K562 (cell line): ENCODE measurements around the gene HYOU1. TPM values are rescaled to one million over a fixed set of nuclear protein-coding genes. Genes with fewer than 3 reads are reported as not detected.

Experiments used
- CREM ChIP-seq: IDR thresholded peaks from 2 replicates; pipeline ENCODE4 v1.6.1; 2014; ENCODE audit warnings: antibody characterized with exemption, low read depth
- CTCF ChIP-seq, 3 experiments: IDR thresholded peaks in 2 of 3; conservative IDR thresholded peaks in 1 of 3; 2 replicates each; pipeline ENCODE4 v1.5.1; 2011 to 2012; ENCODE audit warnings: low read length in 3 of 3, mild to moderate bottlenecking in 3 of 3, control low read depth in 2 of 3, improper control_type of control experiment in 1 of 3, inconsistent platforms in 1 of 3, low read depth in 1 of 3, mixed read lengths in 1 of 3, moderate library complexity in 1 of 3; ENCODE audit not compliant: insufficient read depth in 2 of 3
- GABPB1 ChIP-seq: sonication (generic); formaldehyde crosslinking; IDR thresholded peaks from 2 replicates; pipeline ENCODE4 v1.8.0; 2022; ENCODE audit warnings: mild to moderate bottlenecking, missing genetic modification reagents
- HCFC1 ChIP-seq: IDR thresholded peaks from 2 replicates; pipeline ENCODE4 v1.6.1; 2012; ENCODE audit warnings: low read depth, low read length, improper control_type of control experiment
- JUND ChIP-seq, 2 experiments: IDR thresholded peaks; 2 replicates in 1 of 2; 3 replicates in 1 of 2; pipeline ENCODE4 v1.6.1; 2011; ENCODE audit warnings: borderline replicate concordance in 2 of 2, low read depth in 2 of 2, low read length in 2 of 2, improper control_type of control experiment in 1 of 2, missing biosample characterization in 1 of 2, missing genetic modification characterization in 1 of 2, missing genetic modification reagents in 1 of 2
- MECOM ChIP-seq: fragments of 250-450 bp; sonication (Bioruptor Pico); IDR thresholded peaks from 2 replicates; pipeline ENCODE4 v1.8.0; 2022; ENCODE audit warnings: inconsistent platforms
- POLR2B ChIP-seq: fragments of 450-650 bp; IDR thresholded peaks from 2 replicates; pipeline ENCODE4 v1.6.1; 2018; ENCODE audit warnings: low read depth; ENCODE audit not compliant: partially characterized antibody
- SMAD4 ChIP-seq: fragments of 250-450 bp; sonication (Bioruptor Pico); conservative IDR thresholded peaks from 2 replicates; pipeline ENCODE4 v1.8.0; 2021; ENCODE audit warnings: inconsistent platforms, mild to moderate bottlenecking, moderate library complexity
- TAF7 ChIP-seq: fragments of 450-650 bp; IDR thresholded peaks from 2 replicates; pipeline ENCODE4 v1.6.1; 2016; ENCODE audit warnings: missing genetic modification characterization, missing compliant biosample characterization
- TCF3 ChIP-seq: sonication (generic); formaldehyde crosslinking; IDR thresholded peaks from 2 replicates; pipeline ENCODE4 v1.4.0; 2020; ENCODE audit warnings: mild to moderate bottlenecking, missing genetic modification reagents
- ZFP36 ChIP-seq: fragments of 150-350 bp; IDR thresholded peaks from 2 replicates; pipeline ENCODE4 v1.6.1; 2018; ENCODE audit warnings: low read length, low read depth; ENCODE audit not compliant: partially characterized antibody
- polyA plus RNA-seq, 8 experiments: library from polyadenylated mRNA; depleted of rRNA in 4 of 8; stranded (reverse) in 5 of 8; unstranded in 3 of 8; fragments of >200 nt; fragmentation: Nextera tagmentation in 2 of 8; fragmentation: Illumina TruSeq in 1 of 8; extraction: Ambion mirVana in 2 of 8; extraction: Trizol in 1 of 8; gene quantifications; 2 replicates each; pipeline versions ENCODE4 v1.2.1 to v1.2.3, GENCODE V29; 2011 to 2014; ENCODE audit warnings: inconsistent platforms in 1 of 8, missing spikeins in 1 of 8
- total RNA-seq, 7 experiments: library from RNA; depleted of rRNA in 6 of 7; stranded (reverse); fragments of >200 nt in 6 of 7; fragmentation: Illumina TruSeq in 2 of 7; extraction: Trizol in 2 of 7; gene quantifications; 2 replicates each; pipeline versions ENCODE4 v1.2.1 to v1.2.3, GENCODE V29; 2011 to 2021; ENCODE audit warnings: low replicate concordance in 1 of 7
- TF ChIP-seq, protein P1 (sequence below): fragments of 250-450 bp; sonication (Bioruptor Pico); IDR thresholded peaks from 2 replicates; pipeline ENCODE4 v1.5.1; 2021; ENCODE audit warnings: mild to moderate bottlenecking
- TF ChIP-seq, protein P2 (sequence below): sonication (generic); formaldehyde crosslinking; IDR thresholded peaks from 2 replicates; pipeline ENCODE4 v1.8.0; 2022; ENCODE audit warnings: mild to moderate bottlenecking, missing genetic modification reagents
- TF ChIP-seq, protein P3 (sequence below): fragments of 450-650 bp; IDR thresholded peaks from 2 replicates; pipeline ENCODE4 v1.6.1; 2017; ENCODE audit warnings: antibody characterized with exemption, mild to moderate bottlenecking

The HYOU1 gene
- total and polyA plus RNA-seq, 9 of the 15 experiments (the other 6 are each of a cell fraction or from before 2014, with no cell fraction given), result 19.5 to 197 (median 128) TPM

GRCh38 chr11:118997627-118998387, 59.2 kb downstream of the HYOU1 start, which contains the start of gene CENATAC (continued):
- TF ChIP-seq HCFC1 (peak; percentile 52), MECOM (CRISPR knock-in tag) (no peak), SMAD4 (CRISPR knock-in tag) (peak; percentile 32), JUND (IDR thresholded peaks at IDR 0.05; ENCODE audit: borderline replicate concordance, low read depth, low read length) (no peak), JUND (tag; IDR thresholded peaks at IDR 0.05; ENCODE audit: borderline replicate concordance, low read depth, low read length) (0 out of 3 replicates have a peak, but pooled peaks have one; percentile 15), CTCF (IDR thresholded peaks at IDR 0.05 in 2 of 3, conservative IDR thresholded peaks at IDR 0.05 in 1 of 3; ENCODE audit: insufficient read depth in 2 of 3, low read depth in 1 of 3, low read length in 3 of 3) (peak; percentile 10 to 24 (median 16); a peak in 1 of 6 replicates), POLR2B (peak; percentile 73), ZFP36 (no peak), TCF3 (CRISPR knock-in tag) (no peak; the same call in 1 of the 2 replicates), CREM (peak; percentile 55; the same call in 1 of the 2 replicates), TAF7 (tag) (0 out of 2 replicates have a peak, but pooled peaks have one; percentile 40), GABPB1 (CRISPR knock-in tag) (peak; percentile 22)
- TF ChIP-seq, protein P1, sequence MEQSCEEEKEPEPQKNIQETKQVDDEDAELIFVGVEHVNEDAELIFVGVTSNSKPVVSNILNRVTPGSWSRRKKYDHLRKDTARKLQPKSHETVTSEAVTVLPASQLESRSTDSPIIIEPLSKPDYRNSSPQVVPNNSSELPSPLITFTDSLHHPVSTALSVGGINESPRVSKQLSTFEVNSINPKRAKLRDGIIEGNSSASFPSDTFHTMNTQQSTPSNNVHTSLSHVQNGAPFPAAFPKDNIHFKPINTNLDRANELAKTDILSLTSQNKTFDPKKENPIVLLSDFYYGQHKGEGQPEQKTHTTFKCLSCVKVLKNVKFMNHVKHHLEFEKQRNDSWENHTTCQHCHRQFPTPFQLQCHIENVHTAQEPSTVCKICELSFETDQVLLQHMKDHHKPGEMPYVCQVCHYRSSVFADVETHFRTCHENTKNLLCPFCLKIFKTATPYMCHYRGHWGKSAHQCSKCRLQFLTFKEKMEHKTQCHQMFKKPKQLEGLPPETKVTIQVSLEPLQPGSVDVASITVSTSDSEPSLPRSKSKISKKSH (CRISPR knock-in tag), result no peak
- TF ChIP-seq, protein P2, sequence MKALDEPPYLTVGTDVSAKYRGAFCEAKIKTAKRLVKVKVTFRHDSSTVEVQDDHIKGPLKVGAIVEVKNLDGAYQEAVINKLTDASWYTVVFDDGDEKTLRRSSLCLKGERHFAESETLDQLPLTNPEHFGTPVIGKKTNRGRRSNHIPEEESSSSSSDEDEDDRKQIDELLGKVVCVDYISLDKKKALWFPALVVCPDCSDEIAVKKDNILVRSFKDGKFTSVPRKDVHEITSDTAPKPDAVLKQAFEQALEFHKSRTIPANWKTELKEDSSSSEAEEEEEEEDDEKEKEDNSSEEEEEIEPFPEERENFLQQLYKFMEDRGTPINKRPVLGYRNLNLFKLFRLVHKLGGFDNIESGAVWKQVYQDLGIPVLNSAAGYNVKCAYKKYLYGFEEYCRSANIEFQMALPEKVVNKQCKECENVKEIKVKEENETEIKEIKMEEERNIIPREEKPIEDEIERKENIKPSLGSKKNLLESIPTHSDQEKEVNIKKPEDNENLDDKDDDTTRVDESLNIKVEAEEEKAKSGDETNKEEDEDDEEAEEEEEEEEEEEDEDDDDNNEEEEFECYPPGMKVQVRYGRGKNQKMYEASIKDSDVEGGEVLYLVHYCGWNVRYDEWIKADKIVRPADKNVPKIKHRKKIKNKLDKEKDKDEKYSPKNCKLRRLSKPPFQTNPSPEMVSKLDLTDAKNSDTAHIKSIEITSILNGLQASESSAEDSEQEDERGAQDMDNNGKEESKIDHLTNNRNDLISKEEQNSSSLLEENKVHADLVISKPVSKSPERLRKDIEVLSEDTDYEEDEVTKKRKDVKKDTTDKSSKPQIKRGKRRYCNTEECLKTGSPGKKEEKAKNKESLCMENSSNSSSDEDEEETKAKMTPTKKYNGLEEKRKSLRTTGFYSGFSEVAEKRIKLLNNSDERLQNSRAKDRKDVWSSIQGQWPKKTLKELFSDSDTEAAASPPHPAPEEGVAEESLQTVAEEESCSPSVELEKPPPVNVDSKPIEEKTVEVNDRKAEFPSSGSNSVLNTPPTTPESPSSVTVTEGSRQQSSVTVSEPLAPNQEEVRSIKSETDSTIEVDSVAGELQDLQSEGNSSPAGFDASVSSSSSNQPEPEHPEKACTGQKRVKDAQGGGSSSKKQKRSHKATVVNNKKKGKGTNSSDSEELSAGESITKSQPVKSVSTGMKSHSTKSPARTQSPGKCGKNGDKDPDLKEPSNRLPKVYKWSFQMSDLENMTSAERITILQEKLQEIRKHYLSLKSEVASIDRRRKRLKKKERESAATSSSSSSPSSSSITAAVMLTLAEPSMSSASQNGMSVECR, result no peak
- TF ChIP-seq, protein P3, sequence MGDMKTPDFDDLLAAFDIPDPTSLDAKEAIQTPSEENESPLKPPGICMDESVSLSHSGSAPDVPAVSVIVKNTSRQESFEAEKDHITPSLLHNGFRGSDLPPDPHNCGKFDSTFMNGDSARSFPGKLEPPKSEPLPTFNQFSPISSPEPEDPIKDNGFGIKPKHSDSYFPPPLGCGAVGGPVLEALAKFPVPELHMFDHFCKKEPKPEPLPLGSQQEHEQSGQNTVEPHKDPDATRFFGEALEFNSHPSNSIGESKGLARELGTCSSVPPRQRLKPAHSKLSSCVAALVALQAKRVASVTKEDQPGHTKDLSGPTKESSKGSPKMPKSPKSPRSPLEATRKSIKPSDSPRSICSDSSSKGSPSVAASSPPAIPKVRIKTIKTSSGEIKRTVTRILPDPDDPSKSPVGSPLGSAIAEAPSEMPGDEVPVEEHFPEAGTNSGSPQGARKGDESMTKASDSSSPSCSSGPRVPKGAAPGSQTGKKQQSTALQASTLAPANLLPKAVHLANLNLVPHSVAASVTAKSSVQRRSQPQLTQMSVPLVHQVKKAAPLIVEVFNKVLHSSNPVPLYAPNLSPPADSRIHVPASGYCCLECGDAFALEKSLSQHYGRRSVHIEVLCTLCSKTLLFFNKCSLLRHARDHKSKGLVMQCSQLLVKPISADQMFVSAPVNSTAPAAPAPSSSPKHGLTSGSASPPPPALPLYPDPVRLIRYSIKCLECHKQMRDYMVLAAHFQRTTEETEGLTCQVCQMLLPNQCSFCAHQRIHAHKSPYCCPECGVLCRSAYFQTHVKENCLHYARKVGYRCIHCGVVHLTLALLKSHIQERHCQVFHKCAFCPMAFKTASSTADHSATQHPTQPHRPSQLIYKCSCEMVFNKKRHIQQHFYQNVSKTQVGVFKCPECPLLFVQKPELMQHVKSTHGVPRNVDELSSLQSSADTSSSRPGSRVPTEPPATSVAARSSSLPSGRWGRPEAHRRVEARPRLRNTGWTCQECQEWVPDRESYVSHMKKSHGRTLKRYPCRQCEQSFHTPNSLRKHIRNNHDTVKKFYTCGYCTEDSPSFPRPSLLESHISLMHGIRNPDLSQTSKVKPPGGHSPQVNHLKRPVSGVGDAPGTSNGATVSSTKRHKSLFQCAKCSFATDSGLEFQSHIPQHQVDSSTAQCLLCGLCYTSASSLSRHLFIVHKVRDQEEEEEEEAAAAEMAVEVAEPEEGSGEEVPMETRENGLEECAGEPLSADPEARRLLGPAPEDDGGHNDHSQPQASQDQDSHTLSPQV, result 0 out of 2 replicates have a peak, but pooled peaks have one; percentile 75
